OCI-LY3 (cell line): ENCODE results near the gene GPR37.
A peak's percentile ranks its signal among the peaks of the same experiment; 100 is the strongest.

Source experiments
- H2AFZ ChIP-seq: fragments of 200-600, 300-600 bp; shearing (Covaris generic); 2 replicates; pipeline ENCODE4 v1.6.0; 2014; ENCODE audit warnings: antibody characterized with exemption, low read depth, low read length
- H3K27ac ChIP-seq: fragments of 200-600, 300-600 bp; sonication (generic); 2 replicates; pipeline ENCODE4 v1.5.1; 2014; ENCODE audit warnings: mild to moderate bottlenecking, low read length, moderate library complexity, mixed read lengths
- H3K27me3 ChIP-seq: fragments of 200-600, 300-600 bp; sonication (generic); 2 replicates; pipeline ENCODE4 v1.6.1; 2014; ENCODE audit warnings: low read depth, low read length, mixed read lengths
- H3K36me3 ChIP-seq: fragments of 200-600, 300-600 bp; sonication (generic); replicated peaks from 2 replicates; pipeline ENCODE3; 2014; ENCODE audit warnings: low read depth, low read length, mixed read lengths
- H3K4me1 ChIP-seq: fragments of 300-600, 200-600 bp; sonication (generic); 2 replicates; pipeline ENCODE4 v1.6.1; 2014; ENCODE audit warnings: low read length, mixed read lengths
- H3K4me2 ChIP-seq: fragments of 200-600, 300-600 bp; sonication (generic); 2 replicates; pipeline ENCODE4 v1.6.1; 2014; ENCODE audit warnings: low read length, mixed read lengths
- H3K4me3 ChIP-seq: fragments of 300-600, 200-600 bp; sonication (generic); 2 replicates; pipeline ENCODE4 v1.5.1; 2014; ENCODE audit warnings: antibody characterized with exemption, mild to moderate bottlenecking, low read length, moderate library complexity
- H3K79me2 ChIP-seq: fragments of 300-600, 200-600 bp; shearing (Covaris generic); 2 replicates; pipeline ENCODE4 v1.6.1; 2014; ENCODE audit warnings: mild to moderate bottlenecking, low read length, mixed read lengths
- H3K9ac ChIP-seq: fragments of 300-600, 200-600 bp; shearing (Covaris generic); 2 replicates; pipeline ENCODE4 v1.6.0; 2014; ENCODE audit warnings: mild to moderate bottlenecking, low read length, moderate library complexity
- H3K9me3 ChIP-seq: fragments of 200-600, 300-600 bp; shearing (Covaris generic); 2 replicates; pipeline ENCODE4 v1.6.1; 2014; ENCODE audit warnings: low read length, mixed read lengths; ENCODE audit not compliant: insufficient read depth
- H4K20me1 ChIP-seq: fragments of 200-600, 300-600 bp; sonication (generic); 2 replicates; pipeline ENCODE4 v1.6.1; 2016; ENCODE audit warnings: low read length, mixed read lengths; ENCODE audit not compliant: insufficient read depth
- CTCF ChIP-seq: fragments of 200-600, 300-600 bp; sonication (generic); IDR thresholded peaks from 2 replicates; pipeline ENCODE4 v1.5.1; 2014; ENCODE audit warnings: antibody characterized with exemption, low read length, low read depth
- EZH2phosphoT487 ChIP-seq: fragments of 200-600 bp; shearing (Covaris generic); IDR thresholded peaks from 2 replicates; pipeline ENCODE4 v1.6.1; 2018; ENCODE audit warnings: antibody characterized with exemption, mixed run types, low read depth

Gene GPR37

GRCh38 chr7:124784879-124785818, 19.6 kb upstream of the GPR37 start:
- H2AFZ ChIP-seq = no peak overlapping the region
- no peaks in the 10 kb centered on the region for H3K27me3 ChIP-seq
- H3K4me1 ChIP-seq = no peaks in the 10 kb centered on the region
- no peak overlapping the region for H3K27ac ChIP-seq
- H3K4me2 ChIP-seq = no peak overlapping the region
- no peaks in the 10 kb centered on the region for H3K36me3 ChIP-seq
- H3K4me3 ChIP-seq = no peak overlapping the region
- TF ChIP-seq CTCF = peak; percentile 89
- TF ChIP-seq EZH2phosphoT487 = no peak
- H4K20me1 ChIP-seq = no peaks in the 10 kb centered on the region
- H3K9ac ChIP-seq = no peak overlapping the region
- H3K9me3 ChIP-seq = no peaks in the 10 kb centered on the region
- no peaks in the 10 kb centered on the region for H3K79me2 ChIP-seq

GRCh38 chr7:124783271-124783670, 17.7 kb upstream of the GPR37 start:
- H3K9me3 ChIP-seq = no peaks in the 10 kb centered on the region
- no peaks in the 10 kb centered on the region for H3K27me3 ChIP-seq
- H3K9ac ChIP-seq = no peak overlapping the region
- no peaks in the 10 kb centered on the region for H3K4me1 ChIP-seq
- no peaks in the 10 kb centered on the region for H3K36me3 ChIP-seq
- H2AFZ ChIP-seq = no peak overlapping the region
- no peaks in the 10 kb centered on the region for H4K20me1 ChIP-seq
- no peak overlapping the region for H3K27ac ChIP-seq
- no peak overlapping the region for H3K4me3 ChIP-seq
- TF ChIP-seq CTCF = no peak
- TF ChIP-seq EZH2phosphoT487 = no peak
- no peaks in the 10 kb centered on the region for H3K79me2 ChIP-seq
- no peak overlapping the region for H3K4me2 ChIP-seq

- Histone ChIP-seq H3K4me1 (no peaks in the 10 kb centered on the region), H3K9me3 (no peaks in the 10 kb centered on the region), H3K4me2 (no peak overlapping the region), H4K20me1 (no peaks in the 10 kb centered on the region), H3K9ac (no peak overlapping the region), H3K4me3 (no peak overlapping the region), H2AFZ (no peak overlapping the region), H3K27me3 (no peaks in the 10 kb centered on the region), H3K36me3 (no peaks in the 10 kb centered on the region), H3K27ac (no peak overlapping the region), H3K79me2 (no peaks in the 10 kb centered on the region)
- TF ChIP-seq EZH2phosphoT487 (no peak), CTCF (no peak)
These were observed 16.5 kb upstream of the GPR37 start for GRCh38 chr7:124781907-124782734.

- Histone ChIP-seq H4K20me1 (no peaks in the 10 kb centered on the region), H3K79me2 (no peaks in the 10 kb centered on the region), H3K4me3 (no peak overlapping the region), H2AFZ (no peak overlapping the region), H3K4me1 (no peaks in the 10 kb centered on the region), H3K27me3 (no peaks in the 10 kb centered on the region), H3K9me3 (no peaks in the 10 kb centered on the region), H3K4me2 (no peak overlapping the region), H3K27ac (no peak overlapping the region), H3K9ac (no peak overlapping the region), H3K36me3 (no peaks in the 10 kb centered on the region)
- TF ChIP-seq EZH2phosphoT487 = no peak
- no peak for TF ChIP-seq CTCF
These were observed 15.8 kb upstream of the GPR37 start for GRCh38 chr7:124781418-124781817.
